GM12874 (cell line): Measurements from ENCODE around the gene ULBP2.

Experiments used
- TF ChIP-seq, protein P1 (sequence below): IDR thresholded peaks from 2 replicates; pipeline ENCODE4 v1.5.1; 2011; ENCODE audit warnings: low read depth, mild to moderate bottlenecking, control low read depth, low read length, moderate library complexity; ENCODE audit not compliant: insufficient read depth

The ULBP2 gene

DNA sequence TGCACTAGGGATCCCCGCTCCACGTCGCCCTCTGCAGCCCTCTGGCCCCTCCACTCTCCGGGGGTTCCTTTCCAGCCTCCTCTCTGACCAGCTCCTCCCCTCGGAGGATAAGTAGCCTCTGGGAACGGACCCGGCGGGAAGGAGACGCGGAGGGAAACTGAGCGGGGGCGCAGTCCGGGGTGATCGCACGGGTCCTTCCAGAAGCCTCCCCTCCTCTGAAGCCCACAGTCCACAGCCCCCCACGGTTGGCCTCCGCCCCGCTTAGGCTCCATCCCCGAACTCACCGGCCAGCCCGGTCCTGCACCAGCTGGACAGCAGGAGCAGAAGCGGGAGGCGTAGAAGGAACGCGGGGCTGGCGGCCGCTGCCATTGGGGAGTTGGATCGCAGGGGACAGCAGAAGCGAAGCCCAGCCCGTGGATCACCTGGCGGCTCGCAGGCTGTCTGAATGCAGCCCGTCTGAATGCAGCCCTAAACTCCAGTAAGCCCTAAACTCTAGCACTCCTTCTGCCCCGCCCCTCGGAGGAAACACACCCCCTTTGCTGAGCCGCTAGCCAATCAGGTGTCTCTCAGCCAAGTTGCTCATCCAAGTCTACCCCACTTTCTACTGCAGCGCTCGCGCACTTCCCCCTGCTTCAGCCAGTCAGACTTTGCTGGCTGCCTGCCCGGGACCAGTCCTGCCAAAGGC is 19.0 kb upstream of the ULBP2 start, which contains the start of gene RAET1G:
Gene RAET1G (minus strand): TSS at position 480 of the 685 bp plus-strand sequence. CDS start 111 bp downstream, at position 369.
- TF ChIP-seq, protein P1, sequence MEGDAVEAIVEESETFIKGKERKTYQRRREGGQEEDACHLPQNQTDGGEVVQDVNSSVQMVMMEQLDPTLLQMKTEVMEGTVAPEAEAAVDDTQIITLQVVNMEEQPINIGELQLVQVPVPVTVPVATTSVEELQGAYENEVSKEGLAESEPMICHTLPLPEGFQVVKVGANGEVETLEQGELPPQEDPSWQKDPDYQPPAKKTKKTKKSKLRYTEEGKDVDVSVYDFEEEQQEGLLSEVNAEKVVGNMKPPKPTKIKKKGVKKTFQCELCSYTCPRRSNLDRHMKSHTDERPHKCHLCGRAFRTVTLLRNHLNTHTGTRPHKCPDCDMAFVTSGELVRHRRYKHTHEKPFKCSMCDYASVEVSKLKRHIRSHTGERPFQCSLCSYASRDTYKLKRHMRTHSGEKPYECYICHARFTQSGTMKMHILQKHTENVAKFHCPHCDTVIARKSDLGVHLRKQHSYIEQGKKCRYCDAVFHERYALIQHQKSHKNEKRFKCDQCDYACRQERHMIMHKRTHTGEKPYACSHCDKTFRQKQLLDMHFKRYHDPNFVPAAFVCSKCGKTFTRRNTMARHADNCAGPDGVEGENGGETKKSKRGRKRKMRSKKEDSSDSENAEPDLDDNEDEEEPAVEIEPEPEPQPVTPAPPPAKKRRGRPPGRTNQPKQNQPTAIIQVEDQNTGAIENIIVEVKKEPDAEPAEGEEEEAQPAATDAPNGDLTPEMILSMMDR = no peak

DNA sequence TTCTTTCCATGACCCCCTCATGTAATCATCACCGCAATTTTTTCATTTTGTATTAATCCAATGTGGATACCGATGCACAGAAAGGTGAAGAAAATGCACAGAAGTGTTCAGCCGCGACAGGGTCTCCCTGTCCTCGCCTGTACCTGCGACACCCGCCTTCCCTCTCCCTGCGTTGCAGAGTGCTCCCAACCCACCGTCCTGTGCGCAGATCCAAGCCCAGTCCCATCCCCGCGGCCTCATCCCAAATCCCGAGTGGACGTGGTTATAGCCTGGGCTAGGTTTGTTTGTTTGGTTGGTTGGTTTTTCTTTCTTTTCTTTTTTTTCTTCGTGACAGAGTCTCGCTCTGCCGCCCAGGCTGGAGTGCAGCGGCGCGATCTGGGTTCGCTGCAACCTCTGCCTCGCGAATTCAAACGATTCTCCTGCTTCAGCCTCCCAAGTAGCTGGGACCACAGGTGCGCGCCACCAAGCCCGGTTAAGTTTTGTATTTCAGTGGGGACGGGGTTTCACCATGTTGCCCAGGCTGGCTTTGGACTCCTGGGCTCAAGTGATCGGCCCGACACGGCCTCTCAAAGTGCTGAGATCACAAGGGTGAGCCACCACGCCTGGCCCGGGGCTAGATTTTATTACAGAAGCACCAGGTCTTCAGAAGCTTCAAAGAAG is 18.4 kb upstream of the ULBP2 start:
- TF ChIP-seq, protein P1 = no peak

DNA sequence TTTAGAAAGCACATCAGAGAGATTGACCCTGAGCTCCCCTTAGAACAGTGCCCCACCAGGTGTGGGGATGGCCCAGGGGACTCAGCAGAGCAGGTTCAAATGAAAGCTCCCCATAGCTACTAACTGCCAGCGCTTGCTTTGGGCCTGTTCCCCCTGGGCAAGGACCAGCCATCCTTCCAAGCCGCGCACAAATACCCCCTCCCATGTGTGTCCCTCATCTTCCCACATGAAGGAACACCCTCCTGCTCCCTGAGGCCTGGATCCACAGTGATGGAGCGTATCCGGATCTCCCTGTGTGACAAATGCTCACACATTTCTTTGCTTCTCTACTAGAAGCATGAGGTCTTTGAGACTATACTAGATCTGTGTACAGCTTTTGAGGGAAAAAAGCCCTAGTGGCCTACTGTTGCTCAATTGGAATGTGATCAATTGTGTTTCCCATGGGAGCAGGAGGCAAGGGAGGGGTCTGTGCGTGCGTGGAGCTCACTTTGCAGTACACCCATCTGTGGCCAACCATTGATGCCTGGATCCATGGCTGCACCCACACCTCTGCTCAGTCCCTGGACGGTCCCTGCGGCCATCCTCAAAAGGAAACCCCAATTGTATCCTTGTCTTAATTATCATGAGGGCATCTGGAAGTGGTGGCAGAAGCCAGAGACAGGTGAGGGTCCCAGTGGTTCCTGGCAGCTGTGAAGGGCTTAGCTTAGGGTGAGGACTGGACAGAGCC is 17.4 kb upstream of the ULBP2 start:
- TF ChIP-seq, protein P1 = no peak

DNA sequence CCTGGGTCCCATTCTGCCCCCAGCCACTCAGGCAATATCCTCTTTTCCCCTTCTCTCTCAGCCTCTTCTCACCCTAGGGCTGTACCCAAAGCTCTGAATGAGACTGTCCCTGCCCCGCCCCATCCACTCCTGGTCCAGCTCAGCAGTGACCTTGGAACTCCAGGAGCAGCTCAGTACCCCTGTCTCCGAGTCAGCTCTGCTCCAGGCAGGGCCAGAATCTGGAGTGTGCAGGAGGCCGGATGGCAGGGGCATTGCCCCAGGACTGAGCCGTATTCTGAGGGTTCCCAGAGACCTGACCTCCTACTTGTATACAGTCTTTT is 16.9 kb upstream of the ULBP2 start:
- TF ChIP-seq, protein P1 = no peak

DNA sequence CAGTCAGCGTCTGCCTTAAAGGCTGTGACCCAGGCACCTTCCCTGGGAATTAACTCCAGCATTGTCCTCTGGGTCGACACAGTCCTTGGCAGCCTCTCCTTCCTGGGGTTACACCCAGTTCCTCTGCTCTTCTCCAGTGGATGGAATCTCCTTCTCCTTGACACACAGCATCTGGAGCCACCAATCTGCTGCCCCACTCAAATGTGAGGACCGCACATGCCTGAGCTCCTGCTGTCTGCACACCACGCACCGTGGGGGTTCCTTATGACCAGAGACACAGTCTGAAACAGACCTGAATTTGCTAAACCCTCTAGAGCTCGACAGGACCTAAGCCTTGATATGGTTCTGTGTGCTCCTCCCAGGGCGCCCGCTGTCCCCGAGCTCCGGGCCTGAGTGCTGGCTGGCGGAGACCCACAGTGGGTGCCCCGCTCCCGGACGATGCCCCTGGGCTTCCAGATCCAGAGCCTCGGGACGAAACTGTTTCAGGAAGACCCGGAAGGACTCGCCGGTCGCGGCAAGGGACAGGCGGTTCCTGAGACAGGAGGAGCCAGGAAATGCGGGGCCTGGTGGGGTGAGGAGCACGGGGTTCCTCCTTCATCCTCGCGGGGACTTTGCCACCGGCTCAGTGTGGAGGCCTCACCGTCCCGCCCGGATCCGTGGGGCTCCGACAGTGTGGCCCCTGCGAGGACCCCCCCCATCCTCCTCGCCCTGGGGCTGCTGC is 16.4 kb upstream of the ULBP2 start:
- TF ChIP-seq, protein P1 = no peak

DNA sequence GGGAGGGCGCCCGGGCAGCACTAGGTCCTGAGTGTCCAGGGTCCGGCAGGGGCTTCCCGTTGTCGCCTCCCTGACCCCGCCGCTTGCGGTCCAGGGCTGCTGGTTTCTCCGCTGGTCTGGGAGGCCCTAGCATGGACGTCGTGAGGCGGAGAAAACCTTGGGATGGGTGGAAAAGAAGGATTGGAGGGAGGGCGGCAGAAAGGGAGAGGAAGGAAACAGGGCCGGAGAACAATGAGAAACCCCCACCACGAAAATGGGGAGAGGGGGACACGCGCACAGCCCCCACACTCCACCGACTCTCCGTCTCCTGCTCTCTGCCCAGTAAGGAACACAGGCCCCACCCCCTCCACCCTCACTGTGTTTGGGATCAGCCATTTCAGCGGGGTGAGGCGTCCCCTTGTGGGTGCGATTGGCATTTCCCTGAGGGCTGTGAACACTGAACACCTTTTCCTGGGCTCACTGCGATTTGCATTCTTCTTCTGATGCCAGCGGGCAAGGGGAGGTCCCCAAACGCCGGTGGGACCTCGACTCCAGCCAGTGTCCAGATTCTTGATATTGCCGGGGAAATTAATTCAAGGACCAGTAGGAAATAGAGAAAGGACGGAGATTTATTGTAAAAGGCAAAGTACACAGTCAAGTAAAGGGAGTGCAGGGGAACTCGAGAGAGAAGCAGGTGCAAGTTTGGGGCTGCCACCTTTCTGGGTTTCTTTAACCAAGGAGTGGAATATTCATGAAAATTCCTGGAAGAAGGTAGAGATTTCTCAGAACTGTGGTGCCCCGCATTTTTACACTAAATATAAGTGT is 15.6 kb upstream of the ULBP2 start:
- TF ChIP-seq, protein P1 = peak; percentile 80
